ENCODE measurements around the gene TRAPPC14. TPM values are rescaled to one million over a fixed set of nuclear protein-coding genes. Genes with fewer than 3 reads are reported as not detected.

The TRAPPC14 gene
- total RNA-seq, 1 donor from 2014 or later: 19.7 TPM

DNA sequence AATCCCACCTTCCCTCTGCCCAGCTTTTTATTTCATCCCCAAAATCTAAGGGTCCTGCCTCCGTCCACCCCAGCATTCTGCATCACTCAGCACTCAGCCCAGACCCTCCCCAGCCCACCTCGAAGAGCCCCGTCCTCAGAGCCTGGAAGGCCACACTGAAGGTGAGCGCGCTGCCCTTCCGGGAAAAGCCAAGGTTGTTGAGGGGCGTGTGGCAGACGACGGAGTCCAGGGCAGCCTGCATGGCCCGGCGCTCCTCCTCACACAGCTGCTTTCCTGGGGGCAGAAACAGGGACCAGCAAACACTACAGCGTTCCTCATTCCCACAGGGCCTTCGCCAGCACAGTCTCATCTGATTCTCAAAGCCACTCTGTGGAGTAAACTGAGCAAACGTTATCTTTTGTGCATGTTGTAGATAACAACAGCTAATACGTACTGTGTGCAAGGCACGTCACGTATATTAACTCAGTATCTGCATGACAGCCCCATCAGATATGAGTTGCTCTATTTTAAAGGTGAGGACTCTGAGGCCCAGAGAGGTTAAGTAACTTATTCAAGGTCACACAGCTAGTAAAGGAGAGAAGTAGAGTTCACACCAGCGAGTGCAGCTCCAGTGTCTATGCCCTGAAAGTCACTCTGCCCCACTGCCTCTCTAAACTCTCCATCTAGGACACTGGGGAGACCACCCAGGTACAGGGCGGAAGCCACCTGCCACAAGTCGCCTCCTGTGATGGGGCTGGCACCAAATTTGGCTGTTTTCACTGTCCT, 2.8 kb downstream of the TRAPPC14 start:
- DNase-seq: no peak
- H3K36me3 ChIP-seq: peaks cover 25% of the 10 kb centered on the region
- H3K4me3 ChIP-seq: no peak overlapping the region
- ATAC-seq: no peak
- TF ChIP-seq, protein P1, sequence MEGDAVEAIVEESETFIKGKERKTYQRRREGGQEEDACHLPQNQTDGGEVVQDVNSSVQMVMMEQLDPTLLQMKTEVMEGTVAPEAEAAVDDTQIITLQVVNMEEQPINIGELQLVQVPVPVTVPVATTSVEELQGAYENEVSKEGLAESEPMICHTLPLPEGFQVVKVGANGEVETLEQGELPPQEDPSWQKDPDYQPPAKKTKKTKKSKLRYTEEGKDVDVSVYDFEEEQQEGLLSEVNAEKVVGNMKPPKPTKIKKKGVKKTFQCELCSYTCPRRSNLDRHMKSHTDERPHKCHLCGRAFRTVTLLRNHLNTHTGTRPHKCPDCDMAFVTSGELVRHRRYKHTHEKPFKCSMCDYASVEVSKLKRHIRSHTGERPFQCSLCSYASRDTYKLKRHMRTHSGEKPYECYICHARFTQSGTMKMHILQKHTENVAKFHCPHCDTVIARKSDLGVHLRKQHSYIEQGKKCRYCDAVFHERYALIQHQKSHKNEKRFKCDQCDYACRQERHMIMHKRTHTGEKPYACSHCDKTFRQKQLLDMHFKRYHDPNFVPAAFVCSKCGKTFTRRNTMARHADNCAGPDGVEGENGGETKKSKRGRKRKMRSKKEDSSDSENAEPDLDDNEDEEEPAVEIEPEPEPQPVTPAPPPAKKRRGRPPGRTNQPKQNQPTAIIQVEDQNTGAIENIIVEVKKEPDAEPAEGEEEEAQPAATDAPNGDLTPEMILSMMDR (IDR thresholded peaks at IDR 0.05): no peak
- H3K27me3 ChIP-seq: no peaks in the 10 kb centered on the region
- intact Hi-C loops (cut with DNase I): no loop called here
- no peak overlapping the region for H3K27ac ChIP-seq
- no peaks in the 10 kb centered on the region for H3K9me3 ChIP-seq
- H3K4me1 ChIP-seq: peaks cover 16% of the 10 kb centered on the region

DNA sequence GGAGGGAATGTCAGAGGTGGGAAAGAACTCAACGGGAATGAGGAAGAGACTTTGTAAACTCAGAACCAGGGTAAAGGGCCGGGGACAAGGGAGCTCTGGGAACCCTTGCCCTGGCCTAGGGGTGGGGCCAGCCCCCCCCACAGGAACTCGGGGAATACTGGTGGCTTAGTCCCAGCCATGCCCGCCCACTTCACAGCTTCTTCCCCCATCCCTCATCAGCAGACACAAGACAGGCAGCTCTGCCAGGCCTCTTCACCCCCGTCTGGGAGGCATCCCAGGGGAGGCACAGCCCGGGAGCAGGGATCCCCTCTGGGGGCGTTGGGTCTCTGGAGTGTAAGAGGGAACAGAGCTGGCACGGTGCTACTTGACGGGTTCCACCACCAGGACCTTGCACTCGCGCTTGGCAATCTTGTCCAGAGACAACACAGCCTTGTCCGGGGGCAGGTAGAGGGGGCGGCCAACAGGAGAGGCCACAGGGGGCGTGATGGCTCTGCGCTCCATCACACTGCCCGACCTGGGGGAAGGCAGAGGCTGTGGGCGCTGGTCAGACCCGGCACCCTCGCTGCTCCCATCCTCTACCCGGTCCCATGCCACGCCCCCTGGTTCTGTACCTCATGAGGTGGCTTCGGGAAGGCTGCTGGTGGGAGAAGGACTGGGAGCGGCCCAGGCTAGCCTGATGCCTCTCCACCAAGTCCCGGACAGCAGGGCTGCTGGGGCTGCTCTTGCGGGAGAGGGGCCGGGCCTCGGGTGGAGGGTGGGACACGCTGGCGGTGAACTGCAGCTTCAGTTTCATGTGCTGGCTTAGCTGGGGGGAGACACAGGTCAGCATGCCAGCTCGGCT, 3.7 kb downstream of the TRAPPC14 start:
- H3K36me3 ChIP-seq: peaks cover 25% of the 10 kb centered on the region
- ATAC-seq (peak; percentile 1), DNase-seq (no peak)
- no peaks in the 10 kb centered on the region for H3K27me3 ChIP-seq
- H3K4me3 ChIP-seq: no peak overlapping the region
- peaks cover 18% of the 10 kb centered on the region for H3K4me1 ChIP-seq
- TF ChIP-seq, protein P1 (IDR thresholded peaks at IDR 0.05): no peak
- no peak overlapping the region for H3K27ac ChIP-seq
- intact Hi-C loops (cut with DNase I): no loop called here
- H3K9me3 ChIP-seq: no peaks in the 10 kb centered on the region

DNA sequence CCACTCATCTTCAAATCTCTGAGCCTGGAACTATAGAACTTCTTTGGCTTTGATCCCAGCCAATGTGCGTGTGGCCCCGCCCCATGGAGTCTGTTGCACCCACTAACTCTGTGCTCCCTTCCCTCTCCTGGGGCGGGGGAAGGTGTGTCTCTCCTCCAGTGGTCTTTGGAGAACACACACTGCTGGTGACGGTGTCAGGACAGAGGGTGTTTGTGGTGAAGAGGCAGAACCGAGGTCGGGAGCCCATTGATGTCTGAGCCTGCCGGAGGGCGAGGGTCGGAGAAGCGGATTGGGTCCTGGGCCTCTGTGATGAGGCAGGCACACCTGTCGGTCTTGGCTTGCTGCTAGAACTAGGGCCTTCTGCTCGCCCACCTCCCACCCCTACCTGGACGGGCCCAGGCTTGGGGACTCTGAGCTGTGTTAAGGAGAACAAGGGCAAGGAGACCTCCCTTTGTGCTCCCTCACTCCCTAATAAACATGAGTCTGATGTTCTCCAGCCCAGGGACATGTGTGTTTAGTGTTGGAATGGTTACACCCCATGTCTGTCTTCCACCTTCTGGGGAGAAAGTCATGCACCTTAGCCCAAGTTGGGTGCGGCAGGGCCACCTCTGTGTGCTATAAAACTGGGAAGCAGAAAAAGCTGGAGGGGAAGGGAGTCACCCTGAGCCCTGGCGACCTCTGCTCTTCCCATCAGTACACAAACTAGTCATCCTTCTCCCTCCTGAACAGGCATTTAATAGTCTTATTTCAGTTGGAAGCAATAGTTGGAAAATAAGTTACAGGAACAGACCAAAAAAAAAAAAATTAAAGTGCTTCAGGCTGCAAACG, 4.6 kb downstream of the TRAPPC14 start:
- intact Hi-C loops (cut with DNase I): no loop called here
- H3K36me3 ChIP-seq: peaks cover 25% of the 10 kb centered on the region
- DNase-seq: no peak
- H3K4me1 ChIP-seq: peaks cover 23% of the 10 kb centered on the region
- no peaks in the 10 kb centered on the region for H3K9me3 ChIP-seq
- no peaks in the 10 kb centered on the region for H3K27me3 ChIP-seq
- no peak for ATAC-seq
- no peak overlapping the region for H3K4me3 ChIP-seq
- H3K27ac ChIP-seq: no peak overlapping the region
- TF ChIP-seq, protein P1 (IDR thresholded peaks at IDR 0.05): no peak

DNA sequence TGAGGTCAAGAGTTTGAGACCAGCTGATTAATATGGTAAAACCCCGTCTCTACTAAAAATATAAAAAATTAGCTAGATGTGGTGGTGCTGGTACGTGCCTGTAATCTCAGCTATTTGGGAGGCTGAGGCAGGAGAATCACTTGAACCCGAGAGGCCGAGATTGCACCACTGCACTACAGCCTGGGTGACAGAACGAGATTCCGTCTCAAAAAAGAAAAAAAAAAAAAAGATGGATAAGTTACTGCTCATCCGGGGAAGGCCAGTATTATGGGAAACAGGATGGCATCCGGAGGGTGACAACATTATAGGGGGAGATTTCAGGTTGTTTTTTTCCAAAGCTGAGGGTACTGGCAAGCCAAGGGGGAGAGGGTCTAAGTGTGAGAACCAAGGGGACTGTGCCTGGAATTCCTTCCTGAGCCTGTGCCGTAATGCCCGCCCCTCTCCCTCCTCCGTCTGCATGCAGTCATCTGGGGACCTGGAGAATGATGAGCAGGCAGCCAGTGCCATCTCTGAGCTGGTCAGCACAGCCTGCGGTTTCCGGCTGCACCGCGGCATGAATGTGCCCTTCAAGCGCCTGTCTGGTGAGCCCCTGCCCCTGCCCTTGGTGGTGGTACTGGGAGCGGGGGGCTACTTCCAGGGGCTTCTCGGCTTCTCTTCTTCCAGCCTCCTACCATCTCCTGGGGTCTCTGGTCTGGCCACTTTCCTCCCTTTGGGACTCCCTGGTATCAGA, 5.4 kb downstream of the TRAPPC14 start:
- intact Hi-C loops (cut with DNase I): no loop called here
- Histone ChIP-seq H3K4me3 (no peak overlapping the region), H3K9me3 (no peaks in the 10 kb centered on the region), H3K36me3 (peaks cover 25% of the 10 kb centered on the region), H3K4me1 (peaks cover 23% of the 10 kb centered on the region), H3K27me3 (no peaks in the 10 kb centered on the region), H3K27ac (no peak overlapping the region)
- DNase-seq (no peak), ATAC-seq (no peak)
- TF ChIP-seq, protein P1 (IDR thresholded peaks at IDR 0.05): no peak

DNA sequence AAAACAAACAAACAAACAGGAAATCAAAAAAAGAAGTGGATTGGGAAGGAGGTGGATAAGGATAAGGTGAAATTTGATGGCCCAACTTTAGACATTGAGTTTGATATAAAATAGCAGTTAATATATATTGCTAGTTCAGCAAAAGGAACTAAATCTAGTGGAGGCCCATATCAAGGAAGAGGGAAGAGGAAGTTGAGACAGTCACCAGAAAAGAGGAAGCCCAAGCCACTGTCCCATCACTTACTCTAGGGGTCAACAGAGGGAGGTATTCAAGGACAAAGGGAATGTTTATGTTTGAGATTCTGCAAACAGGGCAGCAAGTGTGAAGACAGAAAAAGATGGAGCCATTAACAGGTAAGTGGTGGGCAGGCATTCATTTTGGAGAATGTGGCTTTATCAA, 6.1 kb downstream of the TRAPPC14 start:
- TF ChIP-seq, protein P1 (IDR thresholded peaks at IDR 0.05): no peak
- no peak for DNase-seq
- Histone ChIP-seq H3K27me3 (no peaks in the 10 kb centered on the region), H3K4me3 (no peak overlapping the region), H3K9me3 (no peaks in the 10 kb centered on the region), H3K4me1 (peaks cover 19% of the 10 kb centered on the region), H3K27ac (no peak overlapping the region), H3K36me3 (peaks cover 25% of the 10 kb centered on the region)
- intact Hi-C loops (cut with DNase I): no loop called here
- no peak for ATAC-seq
